ENCODE results near the gene MEGF9. TPM values are rescaled to one million over a fixed set of nuclear protein-coding genes. Genes with fewer than 3 reads are reported as not detected.

The MEGF9 gene
- total and polyA plus RNA-seq, 2 of the 13 experiments (the other 11 are each of a cell fraction or from before 2014, with no cell fraction given), result 3.1 to 3.3 TPM

DNA sequence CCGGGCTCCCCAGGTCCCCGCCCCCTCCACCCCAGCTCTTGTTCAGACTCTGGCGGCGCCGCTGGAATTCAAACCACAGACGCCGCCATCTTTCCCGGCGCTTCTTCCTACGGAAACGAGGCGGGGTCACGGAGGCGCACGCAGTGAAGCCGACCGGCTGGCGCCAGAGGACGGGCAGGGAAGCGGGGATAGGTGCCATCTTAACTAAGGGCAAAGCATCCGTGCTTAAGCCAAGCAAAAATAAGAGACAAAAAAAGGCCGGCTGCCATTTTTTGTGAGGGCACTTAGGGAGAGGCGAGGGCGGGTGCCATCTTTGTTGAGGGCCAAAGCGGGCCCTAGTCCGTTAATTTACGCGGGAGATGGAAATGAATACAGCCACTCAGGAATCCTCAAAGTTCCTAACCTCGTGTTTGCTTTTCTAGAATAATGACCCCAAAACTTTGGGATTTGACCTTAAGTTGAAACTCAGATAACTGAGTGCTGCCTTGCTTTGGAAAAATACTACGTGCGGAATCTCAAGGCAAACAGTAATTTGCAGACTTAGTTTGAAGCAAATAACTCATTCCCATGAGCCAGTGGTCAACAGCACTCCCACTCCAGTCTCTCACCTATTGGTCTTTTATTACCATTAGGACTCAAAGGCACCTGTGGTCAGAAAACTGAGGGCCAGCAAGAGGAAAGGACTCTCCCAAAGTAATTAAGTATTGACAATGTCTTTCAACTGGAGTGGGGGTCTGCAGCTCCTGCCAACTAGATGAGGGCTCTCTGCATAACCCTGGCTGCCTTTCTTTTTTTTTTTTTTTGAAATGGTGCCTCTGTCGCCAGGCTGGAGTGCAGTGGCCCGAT lies 134.0 kb downstream of the MEGF9 start, which contains the start of gene CDK5RAP2 (continued):
- TF ChIP-seq POGZ (CRISPR knock-in tag; IDR thresholded peaks at IDR 0.05) (peak; percentile 92), ZNF747 (CRISPR knock-in tag; IDR thresholded peaks at IDR 0.05; ENCODE audit: borderline replicate concordance) (0 out of 2 replicates have a peak, but pooled peaks have one; percentile 1), ZSCAN22 (CRISPR knock-in tag; IDR thresholded peaks at IDR 0.05) (no peak), SALL2 (CRISPR knock-in tag; IDR thresholded peaks at IDR 0.05) (peak; percentile 40; the same call in 1 of the 2 replicates), CTCF (CRISPR knock-in tag; IDR thresholded peaks at IDR 0.05) (no peak), PATZ1 (CRISPR knock-in tag; IDR thresholded peaks at IDR 0.05) (peak; percentile 17; the same call in 1 of the 2 replicates), TBX2 (CRISPR knock-in tag; IDR thresholded peaks at IDR 0.05; ENCODE audit: borderline replicate concordance) (peak; percentile 57; the same call in 1 of the 2 replicates), BCL6 (CRISPR knock-in tag; IDR thresholded peaks at IDR 0.05) (0 out of 2 replicates have a peak, but pooled peaks have one; percentile 36), ZNF660 (CRISPR knock-in tag; IDR thresholded peaks at IDR 0.05; ENCODE audit: borderline replicate concordance, low read depth) (no peak), SPEN (CRISPR knock-in tag; IDR thresholded peaks at IDR 0.05; ENCODE audit: low read depth) (peak; percentile 73), ZNF331 (CRISPR knock-in tag; IDR thresholded peaks at IDR 0.05) (peak; percentile 60), FOXP1 (IDR thresholded peaks at IDR 0.05) (no peak), FOXP1 (CRISPR knock-in tag; IDR thresholded peaks at IDR 0.05) (0 out of 2 replicates have a peak, but pooled peaks have one; percentile 22), ZNF3 (CRISPR knock-in tag; IDR thresholded peaks at IDR 0.05) (no peak), SMYD3 (CRISPR knock-in tag; IDR thresholded peaks at IDR 0.05) (peak; percentile 83), ZNF547 (CRISPR knock-in tag; IDR thresholded peaks at IDR 0.05) (peak; percentile 24; the same call in 1 of the 2 replicates), TAF1 (CRISPR knock-in tag; IDR thresholded peaks at IDR 0.05) (peak; percentile 64; the same call in 1 of the 2 replicates), NR2F2 (IDR thresholded peaks at IDR 0.05; ENCODE audit: borderline replicate concordance, low read depth) (no peak), DMAP1 (CRISPR knock-in tag; IDR thresholded peaks at IDR 0.05) (peak; percentile 66; the same call in 1 of the 2 replicates), ZNF121 (CRISPR knock-in tag; IDR thresholded peaks at IDR 0.05) (no peak), ZNF264 (CRISPR knock-in tag; IDR thresholded peaks at IDR 0.05) (peak; percentile 46; the same call in 1 of the 2 replicates), AHR (CRISPR knock-in tag; IDR thresholded peaks at IDR 0.05) (no peak)
- TF ChIP-seq, protein P1, sequence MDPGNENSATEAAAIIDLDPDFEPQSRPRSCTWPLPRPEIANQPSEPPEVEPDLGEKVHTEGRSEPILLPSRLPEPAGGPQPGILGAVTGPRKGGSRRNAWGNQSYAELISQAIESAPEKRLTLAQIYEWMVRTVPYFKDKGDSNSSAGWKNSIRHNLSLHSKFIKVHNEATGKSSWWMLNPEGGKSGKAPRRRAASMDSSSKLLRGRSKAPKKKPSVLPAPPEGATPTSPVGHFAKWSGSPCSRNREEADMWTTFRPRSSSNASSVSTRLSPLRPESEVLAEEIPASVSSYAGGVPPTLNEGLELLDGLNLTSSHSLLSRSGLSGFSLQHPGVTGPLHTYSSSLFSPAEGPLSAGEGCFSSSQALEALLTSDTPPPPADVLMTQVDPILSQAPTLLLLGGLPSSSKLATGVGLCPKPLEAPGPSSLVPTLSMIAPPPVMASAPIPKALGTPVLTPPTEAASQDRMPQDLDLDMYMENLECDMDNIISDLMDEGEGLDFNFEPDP (CRISPR knock-in tag; conservative IDR thresholded peaks at IDR 0.05), result no peak
- TF ChIP-seq, protein P2, sequence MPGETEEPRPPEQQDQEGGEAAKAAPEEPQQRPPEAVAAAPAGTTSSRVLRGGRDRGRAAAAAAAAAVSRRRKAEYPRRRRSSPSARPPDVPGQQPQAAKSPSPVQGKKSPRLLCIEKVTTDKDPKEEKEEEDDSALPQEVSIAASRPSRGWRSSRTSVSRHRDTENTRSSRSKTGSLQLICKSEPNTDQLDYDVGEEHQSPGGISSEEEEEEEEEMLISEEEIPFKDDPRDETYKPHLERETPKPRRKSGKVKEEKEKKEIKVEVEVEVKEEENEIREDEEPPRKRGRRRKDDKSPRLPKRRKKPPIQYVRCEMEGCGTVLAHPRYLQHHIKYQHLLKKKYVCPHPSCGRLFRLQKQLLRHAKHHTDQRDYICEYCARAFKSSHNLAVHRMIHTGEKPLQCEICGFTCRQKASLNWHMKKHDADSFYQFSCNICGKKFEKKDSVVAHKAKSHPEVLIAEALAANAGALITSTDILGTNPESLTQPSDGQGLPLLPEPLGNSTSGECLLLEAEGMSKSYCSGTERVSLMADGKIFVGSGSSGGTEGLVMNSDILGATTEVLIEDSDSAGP (CRISPR knock-in tag; IDR thresholded peaks at IDR 0.05; ENCODE audit: borderline replicate concordance), result peak; percentile 70
